GM18517 (cell line): Measurements from ENCODE around the gene NSUN7.
"Not testable (repeated sequence)": the region's sequence is repeated elsewhere in the genome, so short reads cannot be mapped to it uniquely, and the experiment has no call there.

ENCODE experiments used
- ATAC-seq: cut with Tn5 transposase; IDR thresholded peaks from one replicate; pipeline ENCODE4 v1.9.1; 2021; ENCODE audit warnings: mild to moderate bottlenecking, moderate library complexity; ENCODE audit not compliant: unreplicated experiment

NSUN7 gene

GRCh38 chr4:40749717-40750460, at the start of gene NSUN7:
NSUN7 (plus strand) TSS chr4:40749955; CDS start chr4:40750694, 739 bp downstream.
- no peak for ATAC-seq

GRCh38 chr4:40702137-40702799, 47.5 kb upstream of the NSUN7 start:
- ATAC-seq, result no peak

GRCh38 chr4:40702800-40703151, 47.0 kb upstream of the NSUN7 start:
- ATAC-seq, result no peak

GRCh38 chr4:40704073-40704472, 45.7 kb upstream of the NSUN7 start:
- ATAC-seq, result no peak

- no peak for ATAC-seq
These were observed 39.1 kb upstream of the NSUN7 start for GRCh38 chr4:40710484-40711254.

GRCh38 chr4:40713001-40713400, 36.8 kb upstream of the NSUN7 start:
- not testable (repeated sequence) for ATAC-seq

- no peak for ATAC-seq
These were observed 36.0 kb upstream of the NSUN7 start for GRCh38 chr4:40713798-40714197.

GRCh38 chr4:40718586-40718985, 31.2 kb upstream of the NSUN7 start:
- no peak for ATAC-seq

GRCh38 chr4:40719008-40719623, 30.6 kb upstream of the NSUN7 start:
- ATAC-seq, result peak; percentile 61

GRCh38 chr4:40720351-40720750, 29.4 kb upstream of the NSUN7 start:
- no peak for ATAC-seq

GRCh38 chr4:40720916-40721315, 28.8 kb upstream of the NSUN7 start:
- ATAC-seq, result no peak

GRCh38 chr4:40721730-40722171, 28.0 kb upstream of the NSUN7 start:
- no peak for ATAC-seq

- peak; percentile 76 for ATAC-seq
These were observed 27.1 kb upstream of the NSUN7 start for GRCh38 chr4:40722576-40723161.

- no peak for ATAC-seq
These were observed 26.0 kb upstream of the NSUN7 start for GRCh38 chr4:40723728-40724127.

- no peak for ATAC-seq
These were observed 21.4 kb upstream of the NSUN7 start for GRCh38 chr4:40728333-40728732.

- ATAC-seq, result no peak
These were observed 20.2 kb upstream of the NSUN7 start for GRCh38 chr4:40729555-40729954.

GRCh38 chr4:40730091-40730679, 19.6 kb upstream of the NSUN7 start:
- ATAC-seq, result no peak

- ATAC-seq, result no peak
These were observed 18.4 kb upstream of the NSUN7 start for GRCh38 chr4:40731361-40731760.

- no peak for ATAC-seq
These were observed 17.9 kb upstream of the NSUN7 start for GRCh38 chr4:40731792-40732245.

GRCh38 chr4:40733752-40734151, 16.0 kb upstream of the NSUN7 start:
- no peak for ATAC-seq
